GM23248 (cell line): Measurements from ENCODE around the gene DHRS7B. TPM values are rescaled to one million over a fixed set of nuclear protein-coding genes. Genes with fewer than 3 reads are reported as not detected.
A peak's percentile ranks its signal among the peaks of the same experiment; 100 is the strongest.

Source experiments
- DNase-seq: peaks from one replicate; pipeline ENCODE4 v3.0.0-alpha.2; 2015
- H2AFZ ChIP-seq: fragments of 200-600 bp; sonication (generic); 2 replicates; pipeline ENCODE4 v1.6.1; 2016; ENCODE audit warnings: antibody characterized with exemption
- H3F3A ChIP-seq: fragments of 200-600 bp; sonication (generic); 2 replicates; pipeline ENCODE4 v1.6.1; 2016; ENCODE audit warnings: mild to moderate bottlenecking, antibody characterized with exemption, mixed run types; ENCODE audit not compliant: insufficient read depth
- H3K27ac ChIP-seq: fragments of 200-600 bp; sonication (generic); 2 replicates; pipeline ENCODE4 v1.5.1; 2016; ENCODE audit warnings: mild to moderate bottlenecking
- H3K27me3 ChIP-seq: fragments of 200-600 bp; sonication (generic); replicated peaks from 2 replicates; pipeline ENCODE4 v1.6.1; 2016; ENCODE audit warnings: mild to moderate bottlenecking; ENCODE audit not compliant: insufficient read depth
- H3K36me3 ChIP-seq: fragments of 200-600 bp; sonication (generic); 2 replicates; pipeline ENCODE4 v1.6.1; 2016; ENCODE audit warnings: low read depth, mild to moderate bottlenecking
- H3K4me1 ChIP-seq: fragments of 200-600 bp; sonication (generic); 2 replicates; pipeline ENCODE4 v1.6.1; 2016; ENCODE audit warnings: mild to moderate bottlenecking; ENCODE audit not compliant: insufficient read depth
- H3K4me2 ChIP-seq: fragments of 200-600 bp; sonication (generic); one replicate; pipeline ENCODE4 v1.6.1; 2016; ENCODE audit warnings: mild to moderate bottlenecking; ENCODE audit not compliant: unreplicated experiment
- H3K4me3 ChIP-seq: fragments of 200-600 bp; sonication (generic); 2 replicates; pipeline ENCODE4 v1.5.1; 2016; ENCODE audit warnings: mild to moderate bottlenecking
- H3K79me2 ChIP-seq: fragments of 200-600 bp; sonication (generic); 2 replicates; pipeline ENCODE4 v1.6.1; 2016; ENCODE audit warnings: mild to moderate bottlenecking; ENCODE audit not compliant: insufficient read depth
- H3K9ac ChIP-seq: fragments of 200-600 bp; sonication (generic); 2 replicates; pipeline ENCODE4 v1.6.1; 2016; ENCODE audit warnings: mild to moderate bottlenecking
- H3K9me2 ChIP-seq: fragments of 200-600 bp; sonication (generic); 2 replicates; pipeline ENCODE4 v1.6.1; 2016; ENCODE audit warnings: mixed run types, mild to moderate bottlenecking, moderate library complexity; ENCODE audit not compliant: insufficient read depth
- H3K9me3 ChIP-seq: fragments of 200-600 bp; sonication (generic); one replicate; pipeline ENCODE4 v1.6.1; 2017; ENCODE audit warnings: low read depth
- H4K20me1 ChIP-seq: fragments of 200-600 bp; sonication (generic); 2 replicates; pipeline ENCODE4 v1.6.0; 2016; ENCODE audit not compliant: insufficient read depth
- EZH2 ChIP-seq: fragments of 200-600 bp; sonication (generic); IDR thresholded peaks from 2 replicates; pipeline ENCODE4 v1.6.1; 2018; ENCODE audit warnings: antibody characterized with exemption, mild to moderate bottlenecking; ENCODE audit not compliant: insufficient read depth, poor library complexity, severe bottlenecking
- EZH2phosphoT487 ChIP-seq: fragments of 200-600 bp; sonication (generic); IDR thresholded peaks from 2 replicates; pipeline ENCODE4 v1.6.1; 2018; ENCODE audit warnings: antibody characterized with exemption, moderate library complexity, mild to moderate bottlenecking, low read depth; ENCODE audit not compliant: insufficient read depth
- WGBS, 2 experiments: methylation state at CpG; one replicate each; pipeline ENCODE4 v1.1.6; 2015 to 2017; ENCODE audit warnings: low lambda C conversion rate in 2 of 2, low coverage in 1 of 2; ENCODE audit errors: missing lambda C conversion rate in 2 of 2; 5-methylcytosine and 5-hydroxymethylcytosine counted together
- in situ Hi-C: fragments of 300-500 bp; cut with MboI; formaldehyde crosslinking; loops from 2 replicates; pipeline ENCODE4 v1.15.0; 2020
- polyA plus RNA-seq: library from polyadenylated mRNA; unstranded; fragments of >200 nt; fragmentation: Nextera tagmentation; extraction: Ambion mirVana; gene quantifications from 2 replicates; pipeline ENCODE4 v1.2.1, GENCODE V29; 2016
- total RNA-seq: library from RNA; depleted of rRNA; stranded (reverse); fragments of >200 nt; shearing (Covaris generic); gene quantifications from 2 replicates; pipeline ENCODE4 v1.2.3, GENCODE V29; 2014

Gene DHRS7B
- total and polyA plus RNA-seq, 2 experiments from 2014 or later = 34.7 to 36.9 TPM

DNA sequence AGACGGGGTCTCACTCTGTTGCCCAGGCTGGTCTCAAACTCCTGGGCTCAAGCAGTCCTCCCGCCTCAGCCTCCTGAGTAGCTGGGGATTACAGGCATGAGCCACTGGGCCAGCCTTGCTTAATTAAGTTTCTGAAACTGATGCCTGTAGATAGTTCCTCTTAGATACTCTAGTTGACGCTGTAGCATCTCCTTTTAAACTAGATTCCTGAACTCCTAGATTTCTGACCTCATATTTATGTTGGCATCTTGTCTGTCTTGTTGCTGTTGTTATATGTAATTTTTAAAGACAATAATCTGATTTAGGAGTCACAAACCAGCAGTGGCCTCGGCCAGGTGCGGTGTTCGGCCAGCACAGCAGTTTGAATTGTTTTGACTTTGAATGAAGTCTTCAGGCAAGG is 37.5 kb downstream of the DHRS7B start:
- peak overlapping the region; percentile 4; the same call in 1 of the 2 replicates for H3K9ac ChIP-seq
- H3K9me3 ChIP-seq = no peaks in the 10 kb centered on the region
- peaks cover 64% of the 10 kb centered on the region for H3K4me1 ChIP-seq
- H3K9me2 ChIP-seq = no peaks in the 10 kb centered on the region
- H3K36me3 ChIP-seq = no peaks in the 10 kb centered on the region
- peak; percentile 57 for DNase-seq
- no peak overlapping the region for H3K4me2 ChIP-seq
- no peaks in the 10 kb centered on the region for H4K20me1 ChIP-seq
- WGBS, 2 experiments = 86 to 90% methylated on average over 6 of the region's 6 CpGs
- H3K79me2 ChIP-seq = peaks cover 28% of the 10 kb centered on the region
- H2AFZ ChIP-seq = no peak overlapping the region
- TF ChIP-seq EZH2 (no peak), EZH2phosphoT487 (no peak)
- H3K27me3 ChIP-seq = no peaks in the 10 kb centered on the region
- H3F3A ChIP-seq = peaks cover 36% of the 10 kb centered on the region
- in situ Hi-C loops = loop anchor here (10.0 kb wide), 1 partner anchor 71 kb away; no protein-coding TSS in a partner anchor
- no peak overlapping the region for H3K4me3 ChIP-seq
- H3K27ac ChIP-seq = peak overlapping the region; percentile 17; the same call in 1 of the 2 replicates

DNA sequence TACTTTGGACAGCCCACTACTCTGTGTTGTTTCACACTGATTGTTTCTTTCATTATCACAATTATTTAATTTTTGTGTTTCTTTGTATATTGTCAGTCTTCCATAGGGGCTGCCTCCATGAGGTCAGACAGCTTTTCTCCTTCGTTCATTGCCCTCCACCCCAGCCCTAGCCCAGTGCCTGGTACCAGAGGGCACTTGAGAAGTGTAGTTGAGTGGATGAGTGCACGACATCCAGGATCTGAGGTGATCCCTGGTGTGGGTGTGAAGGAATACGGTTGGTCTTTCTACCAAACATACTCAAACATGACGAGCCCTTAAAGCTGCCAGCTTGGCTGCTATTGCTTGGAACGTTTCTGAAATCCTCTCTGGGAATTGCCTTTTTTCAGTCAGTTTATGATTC is 37.9 kb downstream of the DHRS7B start:
- H3K9me2 ChIP-seq = no peaks in the 10 kb centered on the region
- no peak for TF ChIP-seq EZH2
- no peak for TF ChIP-seq EZH2phosphoT487
- DNase-seq = peak; percentile 41
- 44 to 45% methylated on average over 5 of the region's 5 CpGs for WGBS, 2 experiments
- H3K4me2 ChIP-seq = no peak overlapping the region
- peaks cover 36% of the 10 kb centered on the region for H3F3A ChIP-seq
- in situ Hi-C loops = loop anchor here (10.0 kb wide), 1 partner anchor 70 kb away; no protein-coding TSS in a partner anchor
- peaks cover 31% of the 10 kb centered on the region for H3K79me2 ChIP-seq
- no peaks in the 10 kb centered on the region for H4K20me1 ChIP-seq
- peak overlapping the region; percentile 4; the same call in 1 of the 2 replicates for H3K9ac ChIP-seq
- no peaks in the 10 kb centered on the region for H3K27me3 ChIP-seq
- H3K27ac ChIP-seq = peak overlapping the region; percentile 17; the same call in 1 of the 2 replicates
- no peak overlapping the region for H3K4me3 ChIP-seq
- peaks cover 64% of the 10 kb centered on the region for H3K4me1 ChIP-seq
- H3K36me3 ChIP-seq = no peaks in the 10 kb centered on the region
- H3K9me3 ChIP-seq = no peaks in the 10 kb centered on the region
- no peak overlapping the region for H2AFZ ChIP-seq

DNA sequence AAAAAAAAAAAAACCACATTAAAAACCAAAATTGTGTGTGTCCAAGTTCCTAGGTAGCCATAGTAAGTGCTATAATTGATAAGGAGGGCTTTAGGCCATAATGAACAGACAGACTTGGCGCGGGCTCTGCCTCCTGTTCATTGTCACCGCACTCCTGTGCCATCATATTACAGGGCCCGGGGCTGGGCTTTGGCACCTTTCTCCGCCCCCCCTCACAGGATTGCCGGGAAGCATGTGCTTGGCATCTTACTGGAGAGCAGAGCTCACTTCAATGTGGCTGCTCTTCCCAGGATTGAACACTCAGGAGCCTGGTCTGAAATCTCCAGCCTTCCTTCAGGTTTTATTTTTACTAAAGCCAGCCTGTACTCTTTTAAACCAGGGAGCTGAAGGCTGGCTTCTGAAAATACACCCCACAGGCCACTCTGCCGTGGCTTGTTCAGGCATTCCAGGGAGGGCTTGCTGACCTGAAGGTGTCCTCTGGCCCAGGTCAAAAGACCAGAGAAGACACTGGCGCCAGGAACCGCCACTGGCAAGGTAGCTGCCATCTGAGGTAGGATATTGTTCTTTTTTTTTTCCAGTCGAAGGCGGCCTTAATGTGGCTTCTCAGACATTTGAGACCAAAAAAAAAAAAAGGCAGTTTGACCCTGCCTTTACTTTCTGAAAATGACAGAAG is 39.3 kb downstream of the DHRS7B start:
- Histone ChIP-seq H3K4me2 (peak overlapping the region; percentile 75), H3K9ac (peak overlapping the region; percentile 82)

DNA sequence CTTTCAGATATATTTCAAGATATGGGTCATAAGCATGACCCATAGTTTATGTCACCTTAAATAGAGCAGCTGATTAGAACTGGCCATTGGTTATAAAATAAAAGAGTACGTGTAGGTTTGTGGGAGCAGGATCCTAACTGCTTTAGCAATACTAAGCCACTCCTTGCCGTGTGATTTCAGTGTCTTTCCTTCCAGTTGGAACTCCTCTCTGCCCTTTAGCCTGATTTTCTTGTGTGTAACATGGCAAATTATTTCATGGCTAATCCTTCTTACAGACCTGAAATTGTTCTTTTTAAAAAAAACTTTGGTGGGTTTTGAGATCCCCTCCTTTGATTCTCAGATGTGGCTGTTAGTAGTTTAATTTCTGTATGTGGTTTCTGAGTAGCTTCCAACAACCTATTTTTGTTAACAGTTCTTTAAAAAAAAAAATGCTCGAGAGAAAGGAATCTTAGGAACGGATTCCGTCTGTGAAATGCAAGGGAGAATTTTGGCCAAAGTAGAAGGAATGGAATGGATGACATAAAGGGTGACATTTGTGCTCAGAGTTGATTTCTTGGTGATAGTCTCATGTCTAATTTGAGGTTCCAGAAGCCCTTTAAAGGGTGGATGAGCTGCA is 39.9 kb downstream of the DHRS7B start:
- Histone ChIP-seq H3K9ac (peak overlapping the region; percentile 82), H3K4me2 (peak overlapping the region; percentile 75), H3F3A (peaks cover 23% of the 10 kb centered on the region), H2AFZ (peak overlapping the region; percentile 32), H3K36me3 (no peaks in the 10 kb centered on the region), H3K4me3 (peak overlapping the region; percentile 55), H4K20me1 (no peaks in the 10 kb centered on the region), H3K27me3 (no peaks in the 10 kb centered on the region), H3K9me3 (no peaks in the 10 kb centered on the region), H3K27ac (peak overlapping the region; percentile 96), H3K79me2 (peaks cover 39% of the 10 kb centered on the region), H3K4me1 (peaks cover 47% of the 10 kb centered on the region), H3K9me2 (no peaks in the 10 kb centered on the region)
- WGBS, 2 experiments = 3 to 8% methylated on average over 5 of the region's 5 CpGs
- in situ Hi-C loops = loop anchor here (10.0 kb wide), 1 partner anchor 68 kb away; no protein-coding TSS in a partner anchor
- no peak for TF ChIP-seq EZH2
- no peak for TF ChIP-seq EZH2phosphoT487
- peak; percentile 87 for DNase-seq

More for the DNA sequence above, 39.3 kb downstream of the DHRS7B start:
- WGBS, 2 experiments = 35 to 42% methylated on average over 11 of the region's 11 CpGs
- no peaks in the 10 kb centered on the region for H3K27me3 ChIP-seq
- H3F3A ChIP-seq = peaks cover 29% of the 10 kb centered on the region
- peak overlapping the region; percentile 55 for H3K4me3 ChIP-seq
- no peaks in the 10 kb centered on the region for H3K36me3 ChIP-seq
- TF ChIP-seq EZH2 = no peak
- TF ChIP-seq EZH2phosphoT487 = no peak
- peaks cover 39% of the 10 kb centered on the region for H3K79me2 ChIP-seq
- H3K4me1 ChIP-seq = peaks cover 54% of the 10 kb centered on the region
- peak overlapping the region; percentile 96 for H3K27ac ChIP-seq
- no peaks in the 10 kb centered on the region for H3K9me3 ChIP-seq
- peak overlapping the region; percentile 32 for H2AFZ ChIP-seq
- in situ Hi-C loops = loop anchor here (10.0 kb wide), 1 partner anchor 69 kb away; no protein-coding TSS in a partner anchor
- no peaks in the 10 kb centered on the region for H4K20me1 ChIP-seq
- H3K9me2 ChIP-seq = no peaks in the 10 kb centered on the region
- DNase-seq = peak; percentile 35
